Fibroblast of skin of right quadriceps (primary cell): ENCODE results near the gene DOCK1.

Experiments used
- DNase-seq: peaks from one replicate; pipeline ENCODE4 v3.0.0-alpha.2; 2013

The DOCK1 gene

DNA sequence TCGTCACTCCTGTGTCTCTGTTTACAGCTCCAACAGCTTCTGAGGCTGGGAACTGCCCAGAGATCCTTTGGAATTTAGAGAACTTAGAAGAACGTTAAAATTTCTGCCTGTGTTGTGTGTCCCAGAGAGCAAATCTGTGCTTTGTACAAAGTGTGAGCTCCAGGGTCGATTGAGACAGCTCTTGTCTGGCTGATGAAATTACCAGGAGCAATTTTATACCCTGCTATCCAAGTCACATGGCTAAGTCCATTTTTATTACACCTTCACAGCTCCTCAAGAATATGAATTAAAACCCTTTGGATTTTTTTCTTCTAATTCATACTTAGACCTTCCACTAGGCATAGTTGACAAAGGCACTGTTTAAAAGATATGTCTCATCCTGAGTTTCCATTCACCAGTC lies 337.7 kb downstream of the DOCK1 start:
- no peak for DNase-seq

DNA sequence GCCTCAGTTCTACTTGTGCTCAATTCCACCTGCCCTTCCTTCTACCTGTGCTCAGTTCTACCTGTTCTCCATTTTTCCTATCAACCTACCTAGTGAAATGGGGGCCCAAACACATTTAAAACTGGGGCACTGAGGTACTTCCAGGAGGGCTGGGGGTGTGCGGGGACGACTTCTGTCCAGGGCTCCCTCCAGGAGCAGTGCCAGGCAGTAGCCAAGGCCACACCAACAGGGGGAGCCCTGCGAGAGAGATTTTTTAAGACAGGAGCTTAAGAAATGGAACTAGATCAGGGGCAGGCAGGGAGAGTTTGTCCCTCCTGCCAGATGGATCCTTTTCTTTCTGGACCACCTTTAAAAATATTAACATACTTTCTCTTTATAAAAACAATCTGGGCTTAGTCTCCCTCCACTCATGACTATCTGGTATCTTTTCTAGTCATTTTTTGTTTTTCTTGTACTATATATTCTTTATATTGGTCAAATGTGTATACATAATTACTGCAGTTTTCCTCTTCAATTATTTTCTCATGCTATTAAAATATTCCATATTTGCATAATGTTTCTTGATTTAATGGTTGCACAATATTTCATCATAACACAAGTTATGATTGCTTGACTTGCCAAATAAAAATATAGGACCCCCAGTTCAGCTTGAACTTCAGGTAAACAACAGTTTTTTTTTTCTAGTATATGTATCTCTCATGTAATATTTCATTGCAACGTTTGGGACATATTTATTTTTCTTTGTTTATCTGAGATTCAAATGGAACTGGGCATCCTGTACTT lies 338.5 kb downstream of the DOCK1 start:
- peak; percentile 31 for DNase-seq

DNA sequence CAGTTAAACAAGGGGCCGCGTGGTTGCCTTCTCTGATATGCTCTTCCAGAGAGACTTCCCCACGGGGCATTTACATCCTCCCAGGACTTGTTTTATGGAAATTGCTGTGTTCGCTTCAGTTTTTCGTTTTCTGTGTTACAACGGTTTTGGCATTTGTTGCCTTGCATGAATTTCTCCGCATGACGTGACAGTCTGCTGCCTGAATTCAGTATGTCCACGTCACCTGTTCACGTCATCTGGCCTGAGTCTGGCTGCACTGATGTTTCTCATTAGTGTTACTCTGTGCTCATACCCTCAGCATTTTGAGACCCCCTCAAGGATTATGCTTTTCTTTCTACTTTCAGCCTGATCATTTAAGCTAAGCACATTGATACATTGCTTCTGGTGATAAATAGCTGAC lies 340.2 kb downstream of the DOCK1 start:
- DNase-seq, result no peak

DNA sequence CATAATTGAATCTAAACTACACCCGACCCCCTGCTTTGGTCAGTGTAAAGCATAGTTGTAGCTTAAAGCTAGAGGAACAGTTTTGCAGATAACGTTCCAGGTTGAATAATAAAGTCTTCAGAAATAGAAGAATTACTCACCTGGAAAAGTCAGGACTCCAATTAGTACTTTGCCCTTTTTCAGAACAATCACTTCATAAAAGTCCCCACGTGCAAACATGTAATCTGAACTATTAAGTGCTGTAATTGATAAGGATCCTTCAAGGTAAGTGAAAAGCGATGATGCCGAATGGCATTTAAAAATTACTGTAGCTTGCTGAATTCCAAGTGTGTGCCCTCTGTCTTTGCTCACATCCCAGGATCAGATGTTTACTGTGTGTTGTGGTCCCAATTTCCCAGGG lies 344.8 kb downstream of the DOCK1 start:
- no peak for DNase-seq

DNA sequence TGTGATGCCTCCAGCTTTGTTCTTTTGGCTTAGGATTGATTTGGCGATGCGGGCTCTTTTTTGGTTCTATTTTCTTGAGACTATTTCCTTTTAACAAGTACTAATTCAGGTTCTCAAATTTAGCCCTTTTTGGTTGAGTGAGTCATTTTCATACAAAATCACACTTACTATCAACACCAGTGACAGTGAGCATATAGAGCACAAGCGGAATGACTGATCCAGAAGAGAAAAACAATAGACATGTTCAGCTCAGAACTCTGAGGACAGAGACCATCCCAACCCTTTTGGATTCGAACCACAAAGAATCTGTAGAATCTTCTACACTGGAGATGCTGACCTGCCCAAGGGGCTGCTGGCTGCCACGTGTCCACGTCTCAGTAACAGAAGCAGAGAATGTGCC lies 347.6 kb downstream of the DOCK1 start:
- no peak for DNase-seq

DNA sequence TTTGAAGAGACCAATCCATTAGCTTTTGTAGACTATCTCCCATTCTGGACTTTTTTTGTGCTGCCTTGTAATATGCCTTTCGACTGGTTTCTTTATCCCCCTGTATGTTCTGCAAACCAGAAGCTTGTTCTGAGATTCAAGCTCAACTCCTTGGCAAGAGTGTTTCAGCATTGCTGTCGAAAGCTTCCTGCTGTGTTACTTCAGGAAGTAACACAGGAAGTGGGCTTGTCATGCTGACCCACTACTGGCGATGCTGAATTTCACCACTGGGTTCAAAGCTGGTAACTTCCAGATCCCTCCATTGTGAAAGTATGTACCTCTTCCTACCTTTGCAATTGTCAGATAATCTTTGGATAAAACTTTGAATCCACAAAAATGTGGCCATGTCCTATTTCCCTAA lies 349.0 kb downstream of the DOCK1 start:
- no peak for DNase-seq

DNA sequence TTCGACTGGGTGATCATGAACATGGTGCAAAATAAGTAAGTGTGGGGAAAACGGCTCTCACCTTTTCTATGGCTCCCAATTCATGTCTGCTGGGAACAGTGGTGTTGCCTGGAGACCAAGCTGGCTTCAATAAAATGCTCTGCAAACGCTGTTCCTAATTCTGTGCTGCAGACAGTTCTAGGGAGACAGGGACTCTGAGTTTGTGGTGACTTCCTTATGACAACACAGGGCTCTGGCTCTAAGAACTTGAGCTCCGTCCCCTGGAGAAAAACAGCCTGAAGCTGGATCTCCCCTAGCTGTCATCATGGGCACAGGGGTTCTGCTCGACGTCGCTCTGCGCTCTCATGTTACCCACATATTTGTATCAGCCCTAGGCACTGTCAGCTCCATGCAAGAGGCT lies 352.2 kb downstream of the DOCK1 start:
- no peak for DNase-seq

DNA sequence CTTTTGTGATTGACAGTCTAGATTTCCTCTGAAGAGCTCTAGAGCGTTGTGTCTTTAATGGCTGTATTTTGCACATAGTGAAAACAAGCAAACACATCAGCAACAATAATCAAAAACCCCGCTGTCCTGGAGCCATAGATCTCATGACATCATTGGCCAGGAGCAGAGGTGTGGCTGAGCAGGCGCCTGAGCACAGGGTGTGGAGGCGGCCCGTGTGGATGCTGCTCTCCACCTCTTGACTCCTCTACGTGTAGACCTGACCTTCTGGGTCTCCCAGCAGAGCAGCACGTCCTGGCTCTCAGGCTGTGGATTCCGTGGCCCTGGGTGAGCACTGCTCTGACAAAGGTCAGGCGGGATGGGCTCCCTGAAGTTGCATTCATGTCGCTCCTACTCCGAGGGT lies 354.1 kb downstream of the DOCK1 start:
- DNase-seq, result no peak

DNA sequence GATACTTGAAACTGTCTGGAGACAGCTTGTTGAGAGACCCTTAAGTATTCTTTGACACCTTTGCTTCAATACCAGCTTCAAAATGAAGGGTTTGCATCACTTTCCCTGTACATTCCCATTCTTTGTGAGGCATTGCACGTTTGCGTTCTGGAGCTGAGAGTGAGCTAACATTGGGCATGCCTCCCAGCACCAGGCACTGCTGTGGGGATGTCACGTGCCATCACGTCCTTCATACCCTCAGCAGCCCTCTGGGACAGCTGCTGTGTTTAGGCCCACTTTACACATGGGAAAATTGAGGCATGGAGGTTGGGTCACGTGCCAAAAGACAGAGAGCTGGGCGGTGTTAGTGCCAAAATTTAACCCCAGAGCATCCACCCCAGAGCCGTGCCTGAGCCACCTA lies 357.4 kb downstream of the DOCK1 start:
- no peak for DNase-seq

DNA sequence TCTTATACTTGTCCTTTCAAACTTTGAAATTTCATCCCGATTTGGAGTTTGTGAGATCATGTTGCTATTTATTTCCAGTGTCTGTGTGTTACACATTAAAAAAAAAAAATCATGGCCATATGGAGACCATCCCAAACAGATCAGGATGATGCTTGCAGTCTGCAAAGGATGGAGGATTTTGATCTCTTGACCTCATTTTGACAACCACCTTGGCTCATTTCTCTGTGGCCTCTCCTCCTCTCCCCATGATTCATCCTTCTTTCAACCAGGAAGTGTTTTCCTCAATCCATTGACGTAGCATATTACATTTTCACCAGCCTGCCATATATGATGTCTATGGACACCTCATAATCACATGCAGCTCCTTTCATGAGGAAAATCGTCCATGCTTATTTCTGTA lies 360.1 kb downstream of the DOCK1 start:
- DNase-seq, result no peak

DNA sequence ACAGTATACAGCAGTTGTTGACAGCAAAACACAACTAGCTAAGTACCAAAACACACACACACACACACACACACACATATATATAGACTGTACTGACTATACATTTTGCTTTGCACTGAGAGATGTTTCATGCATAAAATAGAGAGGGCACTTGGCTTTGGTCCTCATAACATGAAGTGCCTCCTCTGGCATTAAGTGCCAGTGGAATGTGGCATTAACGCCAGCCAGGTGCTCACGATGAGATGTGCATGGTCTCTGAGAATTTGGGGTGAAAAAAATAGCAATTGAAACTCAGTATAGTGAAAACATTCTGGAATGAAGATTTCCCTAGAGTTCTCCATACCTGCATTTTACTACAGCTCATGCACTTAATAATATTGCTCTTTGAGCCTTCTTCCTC lies 361.2 kb downstream of the DOCK1 start:
- no peak for DNase-seq

DNA sequence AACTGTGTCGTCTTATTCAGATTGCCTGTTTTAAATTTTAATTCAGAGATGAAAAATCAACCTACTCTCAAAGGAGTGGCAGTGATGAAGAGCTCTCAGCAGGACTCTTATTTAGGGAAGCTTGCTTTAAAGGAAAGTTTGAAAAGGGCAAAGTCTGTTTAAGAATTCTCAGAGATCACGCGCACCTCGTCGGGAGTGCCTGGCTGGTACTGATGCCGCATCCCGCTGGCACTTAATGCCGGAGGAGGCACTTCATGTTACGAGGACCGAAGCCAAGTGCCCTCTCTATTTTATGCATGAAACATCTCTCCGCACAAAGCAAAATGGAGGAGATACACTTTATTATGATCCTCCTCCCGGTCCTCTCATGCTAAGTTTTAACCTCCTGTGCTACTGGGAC lies 362.2 kb downstream of the DOCK1 start:
- no peak for DNase-seq

DNA sequence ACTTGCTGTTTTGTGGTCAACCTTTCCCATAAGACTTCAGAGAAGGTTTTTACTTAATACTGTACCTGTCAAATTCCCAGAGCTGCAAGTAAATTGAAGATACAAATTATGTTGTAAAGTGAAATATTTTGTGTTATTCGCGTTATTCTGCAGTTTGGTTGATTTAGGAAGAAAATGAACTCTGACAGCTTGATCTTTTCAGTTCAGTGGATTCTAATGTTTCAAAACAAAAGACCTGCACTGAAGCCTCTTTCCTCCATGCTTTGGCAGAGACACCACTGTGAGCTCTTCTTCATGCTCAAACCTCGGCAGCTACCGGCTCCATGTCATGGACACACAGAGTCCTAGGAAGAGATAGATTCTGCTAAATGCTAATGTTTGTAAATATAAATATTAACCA lies 366.8 kb downstream of the DOCK1 start:
- DNase-seq, result no peak

DNA sequence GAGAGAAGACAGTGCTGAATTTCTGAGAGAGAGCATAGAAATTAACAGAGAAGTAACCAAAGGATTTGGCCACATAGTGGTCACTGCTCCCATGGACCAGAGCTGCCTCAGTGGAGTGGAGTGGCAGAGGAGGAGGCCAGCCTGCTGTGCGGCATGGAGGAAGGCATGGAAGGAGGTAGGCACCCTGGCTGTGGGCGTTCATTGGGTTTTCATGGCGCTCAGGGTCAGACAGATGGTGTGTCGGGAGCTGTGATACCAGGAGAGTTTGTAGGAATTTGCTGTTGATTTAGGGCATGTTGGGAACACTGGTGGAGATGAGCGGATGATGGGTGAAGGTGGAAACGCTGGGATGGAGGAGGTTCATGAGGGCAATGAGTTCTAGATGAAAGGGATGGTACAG lies 370.0 kb downstream of the DOCK1 start:
- DNase-seq, result no peak

DNA sequence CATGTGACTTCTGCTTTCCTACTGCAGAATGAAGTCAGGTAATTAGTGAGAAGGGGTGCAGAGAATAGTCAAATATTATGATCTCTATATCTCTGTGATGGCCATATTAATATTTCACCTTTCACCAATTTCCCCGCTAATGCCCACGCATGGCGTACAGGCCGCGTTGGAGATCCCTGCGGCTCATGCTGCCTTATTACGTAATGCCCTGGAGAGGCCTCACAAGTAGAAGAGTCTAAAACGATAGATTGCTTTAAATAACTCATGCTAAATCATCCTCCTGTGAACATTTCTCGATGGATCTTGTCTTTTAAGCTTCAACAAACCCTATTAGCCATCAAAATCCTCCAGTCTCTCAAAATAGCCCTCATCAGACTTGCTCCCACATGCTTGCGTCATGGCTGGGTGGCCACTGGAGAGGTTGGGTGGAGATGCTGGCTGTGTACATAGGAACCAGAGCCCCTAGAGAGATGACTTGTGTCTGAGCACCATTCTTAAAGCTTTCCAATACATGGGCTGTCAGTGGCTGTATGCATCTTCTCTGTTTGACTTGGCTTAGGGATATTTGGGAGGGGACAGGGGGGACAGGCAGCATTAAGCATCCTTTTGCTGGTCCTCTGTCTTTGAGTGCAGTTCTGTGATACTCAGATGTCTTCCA lies 370.7 kb downstream of the DOCK1 start:
- DNase-seq, result no peak

DNA sequence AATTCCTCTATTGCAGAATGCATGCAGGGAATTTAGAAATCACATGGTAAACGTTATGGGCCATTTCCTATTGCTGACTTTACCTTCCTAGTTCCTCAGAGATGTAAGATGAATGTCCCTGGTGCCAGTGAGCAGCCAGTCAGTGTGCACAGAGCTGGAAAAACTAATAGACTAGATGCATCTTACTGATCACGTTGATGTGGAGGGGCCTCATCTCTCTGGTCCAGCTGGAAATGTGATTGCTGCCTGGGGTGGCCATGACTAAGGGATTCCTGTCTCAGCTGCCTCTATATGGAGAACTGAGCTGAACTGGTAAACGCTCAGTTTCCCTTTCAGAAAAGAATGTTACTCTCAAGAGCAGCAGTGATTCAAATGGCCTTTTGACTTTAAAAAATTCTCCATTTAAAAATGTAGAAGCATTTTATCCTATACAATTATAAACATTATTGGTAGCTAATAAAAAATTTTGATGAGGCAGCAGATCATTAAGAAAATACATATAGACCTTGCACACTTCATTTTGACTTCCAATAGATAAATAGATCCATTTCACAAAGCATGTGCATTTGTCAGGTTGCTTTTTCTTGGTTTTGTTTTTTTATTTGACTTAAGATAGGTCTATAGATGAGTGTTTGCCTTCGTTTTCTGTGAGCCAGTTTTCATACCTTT lies 371.7 kb downstream of the DOCK1 start:
- DNase-seq, result no peak

DNA sequence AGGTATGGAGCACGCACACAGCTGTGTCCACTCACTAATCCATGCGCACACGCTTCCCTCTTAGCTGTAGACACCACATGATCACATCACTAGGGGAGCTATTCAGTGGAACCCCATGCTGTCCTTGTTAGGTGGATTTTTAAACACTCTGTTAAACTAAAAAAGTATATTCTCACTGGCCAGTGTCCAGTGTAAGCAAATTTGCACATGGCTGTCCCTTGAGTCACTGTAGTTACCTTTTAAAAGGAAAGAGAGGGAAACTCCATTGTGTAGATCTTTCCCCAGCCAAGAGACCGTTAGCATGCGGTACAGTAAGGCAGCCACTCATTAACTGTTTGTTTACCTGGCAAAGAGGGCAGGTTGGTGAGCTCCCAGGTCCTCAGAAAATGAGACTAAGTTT lies 372.8 kb downstream of the DOCK1 start:
- peak; percentile 13 for DNase-seq

DNA sequence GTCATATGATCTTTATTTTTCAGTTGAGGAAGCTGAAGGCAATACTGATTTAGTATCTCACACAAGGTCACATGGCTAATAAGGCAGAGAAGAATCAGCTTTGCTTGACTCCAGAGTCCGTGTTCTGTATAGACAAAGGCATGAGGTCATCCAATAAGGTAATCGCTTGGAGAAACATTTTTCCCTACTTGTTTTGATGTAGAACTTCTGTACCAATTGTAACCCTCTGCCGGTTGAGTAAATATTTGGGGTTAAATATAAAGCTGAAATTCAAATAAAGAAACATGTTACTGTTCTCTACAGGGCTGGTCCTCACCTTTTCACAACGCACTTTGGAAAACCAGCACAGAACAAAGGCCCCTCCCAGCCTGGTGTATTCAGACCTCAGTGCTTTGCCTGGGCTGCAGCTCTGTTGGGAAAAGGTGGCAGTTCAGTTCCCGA lies 374.1 kb downstream of the DOCK1 start:
- DNase-seq, result no peak

DNA sequence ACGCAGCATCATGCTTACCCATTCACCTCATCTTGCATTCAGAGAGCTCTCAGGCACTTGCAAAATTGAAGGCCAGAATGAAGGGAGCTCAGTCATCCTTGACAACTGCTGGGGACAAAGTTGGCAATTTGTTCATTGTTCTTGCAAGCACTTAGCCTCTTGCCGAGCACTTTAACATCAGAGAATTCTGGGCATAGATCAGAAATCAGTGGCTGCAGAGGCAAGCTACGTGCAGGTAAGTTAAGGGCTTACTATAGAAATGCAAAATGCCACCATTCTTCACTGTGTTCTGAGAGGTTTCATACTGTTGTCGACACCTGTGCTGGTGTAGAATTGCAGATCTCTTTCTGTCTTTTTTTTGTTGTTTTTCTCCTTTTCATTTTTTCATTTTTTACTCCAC lies 375.2 kb downstream of the DOCK1 start:
- DNase-seq, result no peak

DNA sequence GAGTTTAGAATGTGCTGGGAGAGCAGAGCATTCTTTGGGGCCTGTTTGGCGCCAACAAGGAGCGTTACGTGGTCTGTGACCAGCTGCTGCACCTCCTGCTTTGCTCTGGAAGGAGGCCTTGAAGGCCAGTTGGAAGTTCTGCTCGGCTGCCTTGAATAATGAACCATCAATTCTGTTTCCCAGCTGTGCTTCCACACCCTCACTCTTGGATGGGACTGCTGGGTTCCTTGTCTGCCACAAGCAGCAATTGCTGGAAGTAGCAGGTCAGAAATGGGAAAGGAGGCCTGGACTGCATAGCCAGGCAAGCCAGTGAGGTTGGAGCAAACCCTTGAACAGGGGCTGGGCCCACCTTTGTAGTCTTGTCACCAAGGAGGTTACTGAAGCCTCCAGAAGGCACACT lies 377.8 kb downstream of the DOCK1 start:
- no peak for DNase-seq

DNA sequence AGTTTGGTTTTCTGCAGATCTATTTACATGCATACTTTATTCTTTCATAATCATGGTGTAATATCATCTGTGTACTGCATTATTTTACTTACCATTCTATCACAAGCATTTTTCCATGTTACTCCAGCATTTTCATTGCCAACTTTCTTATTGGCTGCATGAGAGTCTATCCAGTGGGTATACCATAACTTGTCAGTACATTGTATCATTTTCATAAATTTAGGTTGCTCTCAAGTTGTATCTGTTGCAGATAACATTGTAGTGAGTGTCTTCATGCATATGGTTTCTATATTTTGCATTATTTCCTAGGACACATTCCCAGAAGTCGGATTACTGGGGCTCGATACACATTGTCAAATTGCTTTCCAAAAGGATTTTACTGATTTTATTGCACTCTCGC lies 378.3 kb downstream of the DOCK1 start:
- peak; percentile 31 for DNase-seq

DNA sequence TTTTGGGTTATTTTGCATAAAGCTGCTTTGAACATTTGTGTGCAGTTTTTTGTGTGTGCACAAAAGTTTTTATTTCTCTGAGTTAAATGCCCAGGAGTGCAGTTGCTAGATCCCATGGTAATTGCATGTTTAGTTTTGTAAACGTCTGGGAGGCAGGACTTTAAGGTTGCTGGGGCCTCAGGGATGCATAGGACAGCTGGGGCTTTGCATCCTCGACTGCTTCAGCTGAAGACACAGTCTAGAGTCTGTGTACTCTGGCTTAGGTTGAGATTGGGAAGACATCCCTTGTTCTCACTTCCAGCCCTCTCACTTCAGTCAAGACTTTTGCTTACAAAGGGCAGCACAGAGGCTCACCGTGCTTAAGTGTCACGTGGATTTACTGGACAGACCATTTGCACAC lies 385.6 kb downstream of the DOCK1 start:
- no peak for DNase-seq

DNA sequence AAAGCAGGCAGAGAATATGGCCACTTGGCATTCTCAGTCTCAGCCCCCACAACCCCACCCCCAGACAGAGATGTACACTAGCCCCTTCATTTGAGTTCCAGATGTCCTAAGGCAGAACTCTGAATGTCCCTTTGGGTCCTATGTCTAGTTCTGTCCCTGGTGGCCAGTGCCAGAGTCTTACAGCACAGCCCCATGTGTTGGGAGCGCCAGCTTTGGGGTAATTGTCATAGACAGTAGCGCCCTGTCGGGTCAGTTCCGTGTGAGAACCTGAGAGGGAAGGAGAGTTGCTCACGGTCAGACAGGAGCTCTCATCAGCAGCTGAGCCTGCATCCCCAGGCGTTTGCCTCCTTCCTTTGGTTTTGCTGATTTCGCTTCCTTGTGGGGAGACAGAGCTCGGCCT lies 386.1 kb downstream of the DOCK1 start:
- DNase-seq, result no peak

DNA sequence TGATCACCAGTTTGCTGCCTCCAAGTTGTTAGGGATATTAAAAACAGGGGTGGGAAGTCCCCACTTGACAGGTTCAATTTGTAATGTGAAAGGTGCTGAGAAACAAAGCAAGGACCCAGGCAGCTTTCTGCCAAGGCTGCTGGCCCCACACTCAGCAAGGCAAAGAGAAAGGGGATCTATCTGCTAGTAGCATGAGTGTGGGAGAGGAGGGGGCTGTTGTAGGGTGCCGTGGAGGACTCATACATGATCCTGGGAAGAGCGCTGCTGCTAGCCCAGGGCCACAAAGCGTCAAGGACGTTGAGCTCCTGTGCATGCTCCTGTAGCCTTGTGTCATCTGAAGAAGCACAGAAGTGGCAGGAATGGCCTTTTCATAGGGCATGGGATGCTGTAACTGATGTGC lies 387.7 kb downstream of the DOCK1 start:
- DNase-seq, result no peak
